ENCODE results near the gene MCC.

The MCC gene

GRCh38 chr5:113132564-113132963, 355.7 kb downstream of the MCC start:
- no peak overlapping the region for H3K27ac ChIP-seq (ENCODE audit: low read depth, low read length)
- no peaks in the 10 kb centered on the region for H3K4me1 ChIP-seq (ENCODE audit: control insufficient read depth in 1 of 2, insufficient read depth in 2 of 2, low read length in 2 of 2)
- H3K9ac ChIP-seq (ENCODE audit: low read depth in 1 of 2, low read length in 2 of 2) = no peak overlapping the region

DNA sequence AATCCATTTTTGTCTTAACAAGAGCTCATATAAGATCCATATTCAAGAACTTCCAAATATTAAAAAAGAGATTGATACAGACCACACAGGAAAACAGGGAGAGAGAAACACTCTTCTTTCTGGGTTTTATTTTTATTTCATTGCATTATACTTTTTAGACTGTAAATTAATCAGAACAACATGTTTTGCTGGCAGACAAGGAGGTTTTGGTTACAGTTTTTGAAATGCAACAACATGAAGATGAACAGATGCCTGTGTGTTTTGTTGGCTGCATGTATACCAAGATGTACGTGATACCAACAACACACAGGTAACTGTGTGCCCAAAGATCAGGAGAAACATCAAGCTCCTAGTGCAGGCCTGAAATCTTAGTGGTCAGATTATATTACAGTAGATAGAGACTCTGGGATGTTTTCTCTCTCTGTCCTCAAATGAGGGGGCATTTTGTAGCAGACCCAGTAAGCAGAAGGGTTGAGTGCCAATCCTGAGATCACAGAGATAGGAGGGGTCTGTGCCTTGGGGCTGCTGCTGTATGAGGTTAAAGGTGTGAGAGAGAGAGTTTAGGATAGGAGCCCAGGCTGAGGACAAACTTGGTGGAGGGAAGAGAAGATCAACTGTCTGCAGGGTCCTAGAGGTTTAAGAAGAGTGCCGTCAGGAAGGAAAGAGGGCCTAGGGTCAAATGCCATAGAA, 359.5 kb downstream of the MCC start:
- Histone ChIP-seq H3K27me3 (ENCODE audit: control insufficient read depth in 1 of 2, insufficient read depth in 2 of 2, low read length in 2 of 2) (no peaks in the 10 kb centered on the region), H3K4me1 (ENCODE audit: control insufficient read depth in 1 of 2, insufficient read depth in 2 of 2, low read length in 2 of 2) (no peaks in the 10 kb centered on the region), H3K4me3 (ENCODE audit: low read depth in 1 of 2, low read length in 2 of 2) (no peak overlapping the region), H3K27ac (ENCODE audit: low read depth, low read length) (no peak overlapping the region), H3K36me3 (ENCODE audit: control insufficient read depth in 1 of 2, insufficient read depth in 2 of 2, low read length in 2 of 2) (no peaks in the 10 kb centered on the region), H3K9ac (ENCODE audit: low read depth in 1 of 2, low read length in 2 of 2) (no peak overlapping the region), H3K9me3 (ENCODE audit: control insufficient read depth in 1 of 2, low read length in 2 of 2) (no peaks in the 10 kb centered on the region)

More at GRCh38 chr5:113132564-113132963, 355.7 kb downstream of the MCC start:
- Histone ChIP-seq H3K9me3 (ENCODE audit: control insufficient read depth in 1 of 2, low read length in 2 of 2) (no peaks in the 10 kb centered on the region), H3K36me3 (ENCODE audit: control insufficient read depth in 1 of 2, insufficient read depth in 2 of 2, low read length in 2 of 2) (no peaks in the 10 kb centered on the region), H3K4me3 (ENCODE audit: low read depth in 1 of 2, low read length in 2 of 2) (no peak overlapping the region), H3K27me3 (ENCODE audit: control insufficient read depth in 1 of 2, insufficient read depth in 2 of 2, low read length in 2 of 2) (no peaks in the 10 kb centered on the region)

DNA sequence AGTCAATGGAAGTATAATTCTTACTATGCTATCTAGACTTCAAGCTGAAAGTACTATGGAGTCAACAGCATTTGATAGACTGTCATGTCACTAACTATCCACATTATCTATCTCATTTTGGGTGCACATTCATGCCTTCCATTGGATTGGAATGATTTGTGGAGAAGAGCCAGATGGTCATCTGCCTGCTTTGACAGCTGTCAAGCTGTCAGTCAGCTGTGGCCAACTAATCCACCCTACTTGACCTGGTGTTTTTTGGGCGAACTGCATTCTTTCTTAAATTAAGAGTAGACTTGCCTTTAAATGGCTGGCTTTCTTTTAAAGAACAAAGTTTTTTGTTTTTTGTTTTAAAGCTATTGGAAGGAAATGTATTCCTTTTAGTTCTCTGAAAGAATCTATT, 360.2 kb downstream of the MCC start:
- Histone ChIP-seq H3K27me3 (ENCODE audit: control insufficient read depth in 1 of 2, insufficient read depth in 2 of 2, low read length in 2 of 2) (no peaks in the 10 kb centered on the region), H3K4me1 (ENCODE audit: control insufficient read depth in 1 of 2, insufficient read depth in 2 of 2, low read length in 2 of 2) (no peaks in the 10 kb centered on the region), H3K27ac (ENCODE audit: low read depth, low read length) (no peak overlapping the region), H3K9ac (ENCODE audit: low read depth in 1 of 2, low read length in 2 of 2) (no peak overlapping the region), H3K36me3 (ENCODE audit: control insufficient read depth in 1 of 2, insufficient read depth in 2 of 2, low read length in 2 of 2) (no peaks in the 10 kb centered on the region), H3K9me3 (ENCODE audit: control insufficient read depth in 1 of 2, low read length in 2 of 2) (no peaks in the 10 kb centered on the region), H3K4me3 (ENCODE audit: low read depth in 1 of 2, low read length in 2 of 2) (no peak overlapping the region)

GRCh38 chr5:113127021-113127420, 361.2 kb downstream of the MCC start:
- no peaks in the 10 kb centered on the region for H3K27me3 ChIP-seq (ENCODE audit: control insufficient read depth in 1 of 2, insufficient read depth in 2 of 2, low read length in 2 of 2)
- no peaks in the 10 kb centered on the region for H3K36me3 ChIP-seq (ENCODE audit: control insufficient read depth in 1 of 2, insufficient read depth in 2 of 2, low read length in 2 of 2)
- H3K4me1 ChIP-seq (ENCODE audit: control insufficient read depth in 1 of 2, insufficient read depth in 2 of 2, low read length in 2 of 2) = no peaks in the 10 kb centered on the region
- H3K4me3 ChIP-seq (ENCODE audit: low read depth in 1 of 2, low read length in 2 of 2) = no peak overlapping the region
- no peak overlapping the region for H3K9ac ChIP-seq (ENCODE audit: low read depth in 1 of 2, low read length in 2 of 2)
- H3K9me3 ChIP-seq (ENCODE audit: control insufficient read depth in 1 of 2, low read length in 2 of 2) = no peaks in the 10 kb centered on the region
- no peak overlapping the region for H3K27ac ChIP-seq (ENCODE audit: low read depth, low read length)

GRCh38 chr5:113125371-113125770, 362.9 kb downstream of the MCC start:
- no peak overlapping the region for H3K4me3 ChIP-seq (ENCODE audit: low read depth in 1 of 2, low read length in 2 of 2)
- H3K27ac ChIP-seq (ENCODE audit: low read depth, low read length) = no peak overlapping the region
- no peaks in the 10 kb centered on the region for H3K36me3 ChIP-seq (ENCODE audit: control insufficient read depth in 1 of 2, insufficient read depth in 2 of 2, low read length in 2 of 2)
- H3K9ac ChIP-seq (ENCODE audit: low read depth in 1 of 2, low read length in 2 of 2) = no peak overlapping the region
- no peaks in the 10 kb centered on the region for H3K27me3 ChIP-seq (ENCODE audit: control insufficient read depth in 1 of 2, insufficient read depth in 2 of 2, low read length in 2 of 2)
- no peaks in the 10 kb centered on the region for H3K4me1 ChIP-seq (ENCODE audit: control insufficient read depth in 1 of 2, insufficient read depth in 2 of 2, low read length in 2 of 2)
- no peaks in the 10 kb centered on the region for H3K9me3 ChIP-seq (ENCODE audit: control insufficient read depth in 1 of 2, low read length in 2 of 2)

DNA sequence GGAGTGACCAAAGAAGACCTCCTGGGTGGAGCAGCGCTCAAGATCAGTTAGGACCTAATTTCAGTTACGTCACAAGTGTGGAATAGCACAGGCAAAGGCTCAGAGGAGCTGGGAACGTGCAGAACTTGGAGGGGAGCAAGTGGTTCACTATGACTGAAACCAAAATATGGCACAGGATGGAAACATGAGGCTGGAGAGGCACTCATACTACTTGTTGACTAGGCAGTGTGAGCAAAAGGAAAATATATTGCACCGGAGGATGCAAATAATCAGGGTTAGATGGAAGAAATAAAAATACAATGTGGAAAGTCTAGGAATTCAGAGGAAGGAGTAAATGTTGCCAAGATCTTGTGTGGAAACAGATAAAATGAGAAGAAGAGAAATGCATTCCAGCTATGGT, 363.3 kb downstream of the MCC start:
- no peaks in the 10 kb centered on the region for H3K4me1 ChIP-seq (ENCODE audit: control insufficient read depth in 1 of 2, insufficient read depth in 2 of 2, low read length in 2 of 2)
- H3K9ac ChIP-seq (ENCODE audit: low read depth in 1 of 2, low read length in 2 of 2) = no peak overlapping the region
- H3K36me3 ChIP-seq (ENCODE audit: control insufficient read depth in 1 of 2, insufficient read depth in 2 of 2, low read length in 2 of 2) = no peaks in the 10 kb centered on the region
- no peaks in the 10 kb centered on the region for H3K27me3 ChIP-seq (ENCODE audit: control insufficient read depth in 1 of 2, insufficient read depth in 2 of 2, low read length in 2 of 2)
- H3K27ac ChIP-seq (ENCODE audit: low read depth, low read length) = no peak overlapping the region
- H3K9me3 ChIP-seq (ENCODE audit: control insufficient read depth in 1 of 2, low read length in 2 of 2) = no peaks in the 10 kb centered on the region
- H3K4me3 ChIP-seq (ENCODE audit: low read depth in 1 of 2, low read length in 2 of 2) = no peak overlapping the region

DNA sequence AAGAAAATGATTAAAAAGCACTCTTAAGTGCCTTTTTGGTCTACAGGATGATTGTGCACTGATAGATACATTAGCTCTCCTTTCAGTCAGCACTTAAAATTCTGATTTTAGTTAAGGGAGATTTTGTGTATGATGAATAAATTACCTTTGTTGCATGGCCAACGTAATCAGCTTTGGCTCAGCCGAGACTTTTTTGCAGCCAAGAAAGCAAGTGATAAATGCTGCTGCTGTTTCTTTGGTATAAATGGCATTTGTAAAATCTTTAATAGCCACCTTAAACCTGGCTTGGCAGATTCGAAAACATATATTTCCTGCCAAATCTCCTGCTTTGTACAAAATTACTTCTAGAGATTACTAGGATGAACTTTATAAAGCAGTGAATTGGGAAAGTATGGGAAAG, 364.0 kb downstream of the MCC start:
- Histone ChIP-seq H3K9ac (ENCODE audit: low read depth in 1 of 2, low read length in 2 of 2) (no peak overlapping the region), H3K27me3 (ENCODE audit: control insufficient read depth in 1 of 2, insufficient read depth in 2 of 2, low read length in 2 of 2) (no peaks in the 10 kb centered on the region), H3K36me3 (ENCODE audit: control insufficient read depth in 1 of 2, insufficient read depth in 2 of 2, low read length in 2 of 2) (no peaks in the 10 kb centered on the region), H3K4me1 (ENCODE audit: control insufficient read depth in 1 of 2, insufficient read depth in 2 of 2, low read length in 2 of 2) (peaks cover 0 to 6% of the 10 kb centered on the region in 2 donors), H3K27ac (ENCODE audit: low read depth, low read length) (no peak overlapping the region), H3K4me3 (ENCODE audit: low read depth in 1 of 2, low read length in 2 of 2) (no peak overlapping the region), H3K9me3 (ENCODE audit: control insufficient read depth in 1 of 2, low read length in 2 of 2) (no peaks in the 10 kb centered on the region)

DNA sequence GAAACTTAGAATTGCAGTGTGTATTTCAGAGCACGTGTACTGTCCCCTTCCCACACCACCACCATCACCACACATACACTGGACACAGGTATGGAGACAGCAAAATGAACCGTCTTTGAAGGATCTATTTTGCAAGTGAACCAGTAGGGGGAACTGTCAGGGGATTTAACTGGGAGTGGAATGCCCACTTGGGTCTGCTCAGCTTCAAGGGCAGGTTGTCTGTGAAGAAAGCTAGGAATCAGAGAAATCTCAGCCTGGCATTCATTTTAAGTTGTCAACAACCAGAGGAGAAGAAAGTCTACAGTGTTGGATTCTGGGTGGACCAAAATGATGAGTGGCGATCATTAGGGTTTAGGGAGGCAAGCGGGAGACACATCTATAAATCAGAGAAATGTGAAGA, 364.6 kb downstream of the MCC start:
- Histone ChIP-seq H3K27me3 (ENCODE audit: control insufficient read depth in 1 of 2, insufficient read depth in 2 of 2, low read length in 2 of 2) (no peaks in the 10 kb centered on the region), H3K9ac (ENCODE audit: low read depth in 1 of 2, low read length in 2 of 2) (no peak overlapping the region), H3K4me3 (ENCODE audit: low read depth in 1 of 2, low read length in 2 of 2) (no peak overlapping the region), H3K36me3 (ENCODE audit: control insufficient read depth in 1 of 2, insufficient read depth in 2 of 2, low read length in 2 of 2) (no peaks in the 10 kb centered on the region), H3K9me3 (ENCODE audit: control insufficient read depth in 1 of 2, low read length in 2 of 2) (no peaks in the 10 kb centered on the region), H3K27ac (ENCODE audit: low read depth, low read length) (no peak overlapping the region), H3K4me1 (ENCODE audit: control insufficient read depth in 1 of 2, insufficient read depth in 2 of 2, low read length in 2 of 2) (peaks cover 0 to 6% of the 10 kb centered on the region in 2 donors)

DNA sequence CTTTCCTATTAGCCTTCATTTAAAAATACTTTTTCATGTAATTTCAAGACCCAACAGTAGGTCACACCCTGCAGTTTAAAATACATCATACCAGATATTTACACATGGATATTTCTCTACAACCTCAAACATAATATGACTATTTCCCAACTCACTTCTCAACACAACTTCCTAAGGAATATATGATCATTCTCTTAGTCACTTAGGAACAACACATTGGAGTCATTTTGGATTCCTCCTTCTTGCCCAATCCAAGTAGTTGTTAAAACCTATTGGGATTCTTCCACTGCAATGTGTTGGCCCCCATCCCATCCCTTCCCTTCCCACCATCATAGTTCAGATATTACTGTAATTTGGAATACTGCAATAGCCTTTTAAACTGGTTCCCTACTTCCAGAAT, 366.2 kb downstream of the MCC start:
- Histone ChIP-seq H3K27me3 (ENCODE audit: control insufficient read depth in 1 of 2, insufficient read depth in 2 of 2, low read length in 2 of 2) (no peaks in the 10 kb centered on the region), H3K4me1 (ENCODE audit: control insufficient read depth in 1 of 2, insufficient read depth in 2 of 2, low read length in 2 of 2) (peaks cover 0 to 10% of the 10 kb centered on the region in 2 donors), H3K36me3 (ENCODE audit: control insufficient read depth in 1 of 2, insufficient read depth in 2 of 2, low read length in 2 of 2) (no peaks in the 10 kb centered on the region), H3K9me3 (ENCODE audit: control insufficient read depth in 1 of 2, low read length in 2 of 2) (no peaks in the 10 kb centered on the region), H3K9ac (ENCODE audit: low read depth in 1 of 2, low read length in 2 of 2) (no peak overlapping the region), H3K4me3 (ENCODE audit: low read depth in 1 of 2, low read length in 2 of 2) (no peak overlapping the region), H3K27ac (ENCODE audit: low read depth, low read length) (no peak overlapping the region)

- Histone ChIP-seq H3K27me3 (ENCODE audit: control insufficient read depth in 1 of 2, insufficient read depth in 2 of 2, low read length in 2 of 2) (no peaks in the 10 kb centered on the region), H3K4me3 (ENCODE audit: low read depth in 1 of 2, low read length in 2 of 2) (no peak overlapping the region), H3K27ac (ENCODE audit: low read depth, low read length) (no peak overlapping the region), H3K9ac (ENCODE audit: low read depth in 1 of 2, low read length in 2 of 2) (no peak overlapping the region), H3K36me3 (ENCODE audit: control insufficient read depth in 1 of 2, insufficient read depth in 2 of 2, low read length in 2 of 2) (no peaks in the 10 kb centered on the region), H3K4me1 (ENCODE audit: control insufficient read depth in 1 of 2, insufficient read depth in 2 of 2, low read length in 2 of 2) (peaks cover 0 to 10% of the 10 kb centered on the region in 2 donors), H3K9me3 (ENCODE audit: control insufficient read depth in 1 of 2, low read length in 2 of 2) (no peaks in the 10 kb centered on the region)
These were observed 368.9 kb downstream of the MCC start for GRCh38 chr5:113119246-113119924.

Data from duodenal mucosa (tissue), 2 donors.